Daoy (cell line): Measurements from ENCODE around the gene ADRM1. TPM values are rescaled to one million over a fixed set of nuclear protein-coding genes. Genes with fewer than 3 reads are reported as not detected.

Experiments used
- DNase-seq: peaks from one replicate; pipeline ENCODE4 v3.0.0-alpha.2; 2015; ENCODE audit warnings: low read depth
- total RNA-seq: library from RNA; depleted of rRNA; stranded (reverse); fragments of >200 nt; shearing (Covaris generic); gene quantifications from 2 replicates; pipeline ENCODE4 v1.2.3, GENCODE V29; 2014

ADRM1 gene
- total RNA-seq, 1 experiment from 2014 or later, result 390 TPM

DNA sequence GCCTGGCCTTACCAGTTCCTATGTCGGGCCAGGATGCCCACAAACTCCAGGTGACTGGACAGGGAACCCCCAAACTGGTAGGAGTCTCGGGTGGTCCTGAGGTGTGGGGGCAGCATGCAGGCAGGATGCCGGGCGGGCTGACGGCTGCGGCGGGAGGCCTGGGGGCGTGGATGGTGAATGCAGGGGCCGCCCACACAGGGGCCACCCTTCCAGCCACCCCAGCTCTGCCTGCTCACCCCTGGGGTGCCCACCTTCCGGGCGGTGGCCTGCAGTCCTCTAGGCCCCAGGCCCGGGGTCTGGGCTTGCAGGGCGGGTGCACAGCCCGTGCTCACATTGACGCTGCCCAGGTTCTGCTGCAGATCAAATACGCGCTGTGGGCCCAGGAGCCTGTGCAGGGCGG lies 8.4 kb downstream of the ADRM1 start:
- DNase-seq, result no peak

DNA sequence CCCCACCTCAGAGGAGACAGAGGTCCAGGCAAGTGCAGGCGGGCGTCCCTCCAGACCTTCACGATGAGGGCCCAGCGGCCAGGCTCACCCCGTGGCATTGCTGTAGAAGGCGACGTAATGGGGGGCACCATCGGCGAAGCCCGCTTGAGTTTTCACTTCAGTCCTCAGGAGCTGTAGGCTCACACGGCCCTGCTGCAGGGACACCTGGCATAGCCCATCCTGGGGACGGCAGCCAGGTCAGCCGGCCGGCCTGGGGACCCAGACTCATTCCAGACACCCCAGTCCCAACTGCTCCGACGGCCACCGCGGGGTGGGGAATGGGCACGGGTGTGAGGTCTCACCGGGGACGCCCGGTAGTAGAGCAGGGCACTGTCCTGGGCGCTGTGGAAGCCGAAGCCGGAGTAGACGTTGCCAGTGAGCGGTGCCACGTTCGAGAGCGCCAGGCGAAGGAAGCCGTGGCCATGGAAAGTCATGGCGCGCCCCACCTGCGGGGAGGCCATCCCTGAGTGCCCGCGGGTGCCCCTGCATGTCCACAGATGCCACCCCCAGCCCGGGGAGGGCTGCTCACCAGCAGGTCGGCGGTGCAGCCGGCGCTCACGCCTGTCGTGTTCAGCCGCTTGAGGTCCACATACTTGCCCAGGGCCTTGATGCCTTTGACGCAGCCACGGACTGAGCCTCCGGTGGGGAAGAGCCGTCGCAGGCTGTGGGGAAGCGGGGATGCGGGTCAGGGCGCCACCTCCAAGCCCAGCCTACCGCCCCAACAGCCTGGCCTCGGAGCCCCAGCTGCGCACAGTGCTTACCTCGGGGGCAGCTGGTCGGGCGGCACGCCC lies 9.2 kb downstream of the ADRM1 start:
- no peak for DNase-seq

DNA sequence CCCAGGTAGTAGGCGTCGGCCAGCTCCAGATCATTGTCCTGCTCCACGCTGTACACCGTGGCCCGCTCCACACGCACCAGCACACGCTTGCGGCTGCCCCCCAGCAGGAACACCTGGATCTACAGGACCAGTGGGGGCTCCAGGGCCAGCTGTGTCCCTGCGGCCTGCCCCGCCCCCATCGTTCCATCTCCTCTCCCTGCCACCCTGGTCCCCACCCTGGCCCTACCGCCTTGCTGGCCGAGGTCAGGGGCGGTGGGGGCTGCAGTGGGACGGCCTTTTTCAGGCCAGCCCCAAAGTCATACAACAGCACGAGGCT lies 9.8 kb downstream of the ADRM1 start:
- DNase-seq, result no peak

DNA sequence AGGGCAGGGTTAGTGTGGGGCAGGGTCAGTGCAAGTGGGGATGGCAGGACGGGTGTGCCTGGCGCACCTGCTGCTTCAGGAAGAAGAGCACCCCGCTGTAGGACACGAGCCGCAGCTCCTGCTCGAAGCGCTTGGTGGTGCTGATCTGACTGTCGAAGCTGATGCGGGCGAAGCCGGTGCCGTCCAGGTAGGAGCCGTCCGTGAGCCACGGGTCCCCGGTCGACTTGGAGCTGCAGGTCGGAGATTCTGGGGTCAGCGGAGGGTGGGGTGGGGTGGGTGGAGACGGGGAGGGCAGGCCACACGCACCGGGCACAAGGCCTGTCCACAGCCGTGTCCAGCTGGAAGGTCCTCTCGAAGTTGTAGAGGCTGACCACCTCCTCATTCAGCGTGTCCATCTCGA lies 10.2 kb downstream of the ADRM1 start:
- DNase-seq, result no peak

DNA sequence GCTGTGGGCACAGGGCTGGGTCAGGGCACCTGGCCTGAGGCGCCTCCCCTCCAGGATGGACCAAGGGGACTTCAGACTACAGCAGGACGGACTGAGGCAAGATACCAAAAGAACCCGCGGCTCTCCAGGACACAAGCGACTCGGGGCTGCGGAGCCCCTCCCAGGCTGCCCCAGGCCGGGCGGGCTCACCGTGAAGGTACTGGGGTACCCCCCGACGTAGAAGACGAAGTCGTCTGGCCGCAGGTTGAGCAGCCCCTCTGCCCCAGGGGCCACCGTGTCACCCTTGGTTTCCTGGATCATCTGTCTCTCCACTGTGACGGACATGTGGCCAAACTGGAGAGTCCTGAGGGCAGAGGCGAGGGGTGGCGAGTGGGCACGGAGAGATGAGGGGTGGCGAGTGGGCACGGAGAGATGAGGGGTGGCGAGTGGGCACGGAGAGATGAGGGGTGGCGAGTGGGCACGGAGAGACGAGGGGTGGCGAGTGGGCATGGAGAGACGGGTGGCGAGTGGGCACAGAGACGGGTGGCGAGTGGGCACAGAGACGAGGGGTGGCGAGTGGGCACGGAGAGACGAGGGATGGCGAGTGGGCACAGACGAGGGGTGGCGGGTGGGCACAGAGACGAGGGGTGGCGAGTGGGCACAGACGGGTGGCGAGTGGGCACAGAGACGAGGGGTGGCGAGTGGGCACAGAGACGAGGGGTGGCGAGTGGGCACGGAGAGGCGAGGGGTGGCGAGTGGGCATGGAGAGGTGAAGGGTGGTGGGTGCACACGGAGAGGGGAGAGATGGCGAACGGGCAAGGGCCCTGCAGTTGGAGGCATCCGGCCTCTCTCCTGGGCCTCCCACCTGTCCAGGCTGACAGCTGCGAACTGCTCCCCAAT lies 10.9 kb downstream of the ADRM1 start:
- no peak for DNase-seq

DNA sequence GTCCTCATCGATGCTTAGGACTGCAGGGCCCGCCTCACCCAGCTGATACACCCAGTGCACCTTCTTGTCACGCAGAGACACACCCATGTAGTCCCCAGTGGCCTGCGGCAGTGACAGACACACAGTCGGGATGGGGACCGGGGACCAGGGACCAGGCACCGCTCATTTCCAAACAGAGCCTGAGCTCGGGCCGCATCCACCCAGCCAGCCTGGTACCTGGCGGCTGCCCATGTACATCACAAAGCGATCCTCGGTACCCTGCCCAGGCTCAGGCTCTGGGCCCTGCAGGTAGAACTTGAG lies 11.5 kb downstream of the ADRM1 start:
- DNase-seq, result no peak

DNA sequence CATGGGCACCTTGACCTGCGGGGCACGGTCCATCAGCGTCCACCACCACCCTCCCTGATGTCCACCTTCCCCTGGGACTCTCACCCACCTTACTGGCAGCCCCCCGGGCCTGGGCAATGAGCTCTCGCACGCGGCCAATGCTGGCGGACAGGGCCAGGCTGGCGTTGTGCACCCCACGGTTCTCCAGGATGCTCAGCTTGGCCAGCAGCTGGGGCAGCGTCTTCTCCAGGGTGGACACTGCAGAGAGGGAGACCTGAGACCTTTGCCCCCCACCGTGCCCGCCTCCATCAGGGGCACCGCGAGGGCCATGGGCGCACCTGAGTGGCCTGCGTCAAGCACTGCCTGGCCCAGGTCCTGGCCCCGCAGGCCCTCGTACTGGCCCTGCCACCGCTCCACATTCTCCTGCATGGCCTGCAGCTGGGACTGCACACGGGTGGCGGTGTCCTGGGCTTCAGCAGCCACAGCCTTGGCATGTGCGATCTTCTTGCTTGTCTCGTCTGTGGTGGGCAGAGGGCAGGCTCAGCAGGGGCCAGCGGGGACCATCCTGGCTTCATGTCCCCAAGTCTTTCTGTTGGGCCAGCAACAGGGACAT lies 12.0 kb downstream of the ADRM1 start:
- DNase-seq, result no peak

DNA sequence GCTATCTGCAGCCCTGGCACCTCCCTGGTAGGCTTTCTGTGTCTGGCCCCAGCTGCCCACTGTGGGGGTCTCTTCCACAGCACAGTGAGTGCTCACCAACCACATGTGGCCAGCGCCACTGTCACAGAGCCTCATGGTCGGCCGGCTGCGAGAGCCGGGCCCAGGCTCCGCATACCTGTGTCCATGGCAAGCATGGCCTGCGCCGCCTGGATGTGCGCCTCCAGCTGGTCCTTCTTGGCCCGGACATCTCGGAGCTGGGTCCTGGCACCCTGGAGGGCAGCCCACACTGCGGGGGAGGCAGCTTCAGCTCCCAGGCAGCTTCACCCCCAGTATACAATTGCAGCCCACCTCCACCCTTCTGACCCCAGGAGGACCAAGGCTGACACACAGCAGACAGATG lies 13.0 kb downstream of the ADRM1 start:
- DNase-seq, result no peak

DNA sequence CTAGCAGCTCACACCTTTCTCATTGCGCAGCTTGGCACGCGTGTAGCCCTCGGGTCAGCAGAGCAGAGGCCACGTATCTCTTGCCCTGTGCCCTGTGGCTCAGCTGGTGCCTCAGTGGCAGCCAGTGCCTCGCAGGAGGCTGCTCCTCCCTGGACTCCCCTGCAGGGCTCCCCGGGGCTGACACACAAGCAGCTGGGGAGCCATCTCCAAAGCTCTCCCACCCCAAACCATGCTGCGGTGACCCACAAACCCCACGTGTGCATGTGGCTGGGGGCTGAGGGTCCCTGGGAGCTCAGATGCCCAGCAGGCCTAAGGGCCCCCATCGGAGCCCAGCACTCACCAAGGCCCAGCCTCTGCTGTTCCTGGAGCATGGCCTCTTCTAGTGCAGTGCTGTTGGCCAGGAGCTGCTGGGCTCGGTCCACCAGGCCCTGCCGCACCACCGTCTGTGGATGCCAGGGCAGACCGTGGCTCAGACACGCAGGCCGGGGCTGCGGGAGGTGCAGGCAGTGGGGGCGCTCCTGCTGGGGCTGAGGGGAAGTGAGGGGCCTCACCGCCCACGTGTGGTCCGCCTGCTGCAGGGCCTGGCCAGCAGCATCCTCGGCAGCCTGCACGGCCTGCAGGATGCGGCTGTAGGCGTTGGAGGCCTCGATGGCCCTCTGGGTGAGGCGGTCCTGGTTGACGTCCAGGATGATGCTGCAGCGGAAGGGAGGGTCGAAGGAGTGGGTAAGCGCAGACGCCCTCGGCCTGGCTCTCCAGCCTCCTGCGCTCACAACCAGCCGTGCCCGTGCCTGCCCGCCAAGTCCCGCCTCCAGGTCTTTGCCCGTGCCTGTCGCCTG lies 13.8 kb downstream of the ADRM1 start:
- no peak for DNase-seq

DNA sequence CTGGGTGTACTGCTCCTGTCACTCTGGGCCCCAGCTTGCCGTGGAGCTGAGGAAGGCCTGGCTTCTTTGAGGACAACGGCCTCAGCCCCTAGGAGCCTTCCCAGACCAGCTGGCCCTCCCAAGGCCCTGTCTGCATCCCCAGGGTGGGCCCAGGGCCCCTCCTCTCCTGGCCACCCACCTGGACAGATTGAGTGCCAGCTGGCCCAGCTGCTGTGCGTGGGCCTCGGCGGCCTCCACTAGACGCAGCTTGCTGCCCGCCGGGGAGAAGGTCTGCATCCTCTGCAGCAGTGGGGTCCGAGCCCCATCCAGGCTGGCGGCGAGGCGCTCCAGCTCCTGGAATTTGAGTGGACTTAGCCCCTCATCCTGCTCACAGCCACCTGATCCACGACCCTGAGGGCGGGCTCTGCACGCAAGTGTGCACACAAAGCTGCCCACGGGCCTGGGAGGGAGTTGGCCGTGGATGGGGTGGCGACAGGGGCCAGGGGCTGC lies 14.4 kb downstream of the ADRM1 start:
- DNase-seq, result no peak

DNA sequence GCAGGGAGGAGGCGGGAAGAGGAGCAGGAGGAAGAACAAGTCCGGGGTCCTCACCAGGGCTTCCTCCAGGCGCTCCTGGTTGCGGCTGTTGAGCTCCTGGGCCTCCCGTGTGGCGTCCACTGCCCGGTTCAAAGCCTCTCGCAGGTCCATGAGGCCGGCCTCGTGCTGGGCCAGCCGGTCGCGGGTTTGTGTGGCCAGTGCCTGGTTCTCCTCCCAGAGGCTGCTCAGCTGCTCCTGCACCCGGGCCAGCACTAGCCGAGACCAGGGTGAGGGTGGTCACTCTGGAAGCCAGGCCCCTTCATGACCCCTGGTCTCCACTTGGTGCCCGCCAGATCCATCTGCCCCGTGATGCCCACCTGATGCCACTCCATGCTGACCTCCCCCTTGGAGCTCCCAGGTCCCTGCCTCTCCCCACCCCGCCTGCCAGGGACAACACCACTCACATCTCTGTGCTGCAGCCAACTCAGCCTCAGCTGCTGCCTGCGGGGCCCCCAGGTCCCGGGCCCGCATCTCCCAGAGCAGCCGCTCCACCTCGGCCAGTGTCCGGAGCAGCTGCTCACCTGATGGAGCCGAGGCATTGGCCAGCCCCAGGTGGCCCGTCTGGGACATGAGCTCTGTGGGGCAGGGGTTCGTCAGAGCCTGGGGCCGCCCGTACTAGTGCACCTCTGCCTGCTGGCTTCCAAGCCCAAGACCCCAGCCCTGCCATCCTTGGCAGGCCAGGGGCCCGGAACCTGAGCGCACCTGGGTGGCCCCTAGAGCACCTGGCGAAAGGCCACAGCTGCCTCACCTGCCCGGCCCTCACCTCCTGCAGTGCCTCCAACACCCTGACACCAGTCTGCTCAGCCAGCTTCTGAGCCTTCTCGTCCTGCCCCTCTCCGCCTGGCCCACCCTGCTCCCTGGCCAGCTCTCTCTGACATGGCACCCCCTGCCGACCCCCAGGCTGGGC lies 15.9 kb downstream of the ADRM1 start:
- no peak for DNase-seq

DNA sequence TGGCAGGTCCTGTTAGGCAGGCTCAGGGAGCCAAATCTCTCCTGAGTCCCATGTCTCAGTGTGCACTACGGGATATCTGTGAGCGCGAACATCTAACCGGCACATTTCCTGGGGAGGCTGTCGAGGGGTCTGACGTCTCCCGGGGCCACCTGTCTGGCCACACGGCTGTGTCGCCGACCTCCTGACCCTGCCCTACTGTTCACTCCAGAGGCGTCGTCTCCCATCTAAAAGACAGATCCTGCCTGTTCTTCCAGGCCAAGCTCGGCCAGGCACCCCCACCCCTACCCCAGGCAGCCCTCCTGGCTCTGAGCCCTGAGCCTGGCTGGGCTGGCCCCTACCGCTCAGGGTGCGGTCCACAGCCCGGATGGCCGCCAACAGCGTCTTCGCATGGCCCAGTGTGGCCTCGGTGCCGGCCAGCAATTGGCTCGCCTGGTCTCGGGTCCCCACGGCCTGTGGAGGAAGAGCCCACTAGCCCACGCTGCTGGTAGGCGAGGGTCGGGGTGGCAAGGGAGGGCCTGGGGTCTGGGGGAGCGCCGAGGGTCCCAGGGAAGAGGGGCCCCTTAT lies 16.6 kb downstream of the ADRM1 start:
- no peak for DNase-seq

DNA sequence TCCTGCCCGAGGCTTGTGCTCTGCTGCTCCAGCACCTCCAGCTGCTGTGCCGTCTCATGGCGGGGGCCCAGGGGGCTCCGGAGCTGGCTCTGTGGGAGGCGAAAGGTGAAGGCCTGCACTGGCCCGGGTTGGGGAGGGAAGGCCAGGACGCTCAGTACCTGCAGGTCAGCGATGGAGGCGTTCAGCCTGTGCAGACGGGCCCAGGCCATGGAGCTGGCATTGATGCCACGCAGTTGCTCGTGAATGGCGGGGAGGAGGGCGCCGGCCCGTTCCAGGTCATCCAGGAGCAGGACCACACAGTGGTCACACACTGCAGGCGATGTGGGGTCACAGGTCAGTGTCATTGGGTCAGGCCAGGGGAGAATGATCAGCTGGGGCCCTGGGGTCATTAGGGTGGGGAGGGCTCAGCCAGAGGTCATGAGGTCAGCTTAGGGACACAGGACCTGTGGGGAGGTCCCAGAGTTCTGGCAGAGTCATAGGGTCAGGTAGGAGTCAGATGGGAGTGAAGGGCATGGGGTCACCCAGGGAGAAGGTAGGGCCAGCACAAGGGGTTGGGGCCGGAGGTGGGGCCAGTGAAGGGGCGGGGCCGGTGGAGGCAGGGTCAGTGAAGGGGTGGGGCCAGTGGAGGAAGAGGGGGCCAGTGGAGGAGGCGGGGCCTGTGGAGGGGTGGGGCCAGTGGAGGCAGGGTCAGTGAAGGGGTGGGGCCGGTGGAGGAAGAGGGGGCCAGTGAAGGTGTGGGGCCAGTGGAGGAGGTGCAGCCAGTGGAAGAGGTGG lies 18.0 kb downstream of the ADRM1 start:
- peak; percentile 33 for DNase-seq

DNA sequence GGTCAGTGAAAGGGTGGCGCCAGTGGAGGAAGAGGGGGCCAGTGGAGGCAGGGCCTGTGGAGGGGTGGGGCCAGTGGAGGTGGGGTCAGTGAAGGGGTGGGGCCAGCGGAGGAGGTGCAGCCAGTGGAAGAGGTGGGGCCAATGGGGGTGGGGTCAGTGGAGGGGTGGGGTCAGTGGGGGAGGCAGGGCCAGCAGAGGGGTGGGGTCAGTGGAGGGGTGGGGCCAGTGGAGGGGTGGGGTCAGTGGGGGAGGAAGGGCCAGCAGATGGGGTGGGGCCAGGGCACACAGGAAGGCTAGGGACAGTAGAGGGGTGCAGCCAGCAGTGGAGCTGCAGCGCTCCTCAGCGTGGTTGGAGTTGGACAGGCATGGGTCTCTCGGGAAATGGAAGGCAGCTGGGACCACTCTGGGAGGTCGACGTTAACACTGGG lies 18.7 kb downstream of the ADRM1 start:
- no peak for DNase-seq

DNA sequence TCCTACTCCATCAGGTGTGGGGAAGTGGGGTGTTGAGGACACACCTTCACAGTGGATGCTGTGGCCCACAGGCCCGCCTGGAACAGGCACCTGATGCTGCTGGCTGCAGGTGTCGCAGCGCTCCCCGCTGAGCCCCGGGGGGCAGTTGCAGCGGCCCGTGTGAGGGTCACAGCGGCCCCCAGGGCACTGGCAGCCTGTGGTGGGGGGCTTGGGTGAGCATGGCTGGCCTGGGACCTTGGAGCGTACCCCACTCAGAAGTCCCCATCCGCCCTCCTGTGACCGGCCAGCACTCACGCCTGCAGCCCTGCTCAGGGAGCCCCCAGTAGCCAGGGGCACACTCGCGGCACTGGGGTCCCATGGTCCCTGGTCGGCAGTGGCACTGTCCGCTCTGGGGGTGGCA lies 19.2 kb downstream of the ADRM1 start:
- no peak for DNase-seq

DNA sequence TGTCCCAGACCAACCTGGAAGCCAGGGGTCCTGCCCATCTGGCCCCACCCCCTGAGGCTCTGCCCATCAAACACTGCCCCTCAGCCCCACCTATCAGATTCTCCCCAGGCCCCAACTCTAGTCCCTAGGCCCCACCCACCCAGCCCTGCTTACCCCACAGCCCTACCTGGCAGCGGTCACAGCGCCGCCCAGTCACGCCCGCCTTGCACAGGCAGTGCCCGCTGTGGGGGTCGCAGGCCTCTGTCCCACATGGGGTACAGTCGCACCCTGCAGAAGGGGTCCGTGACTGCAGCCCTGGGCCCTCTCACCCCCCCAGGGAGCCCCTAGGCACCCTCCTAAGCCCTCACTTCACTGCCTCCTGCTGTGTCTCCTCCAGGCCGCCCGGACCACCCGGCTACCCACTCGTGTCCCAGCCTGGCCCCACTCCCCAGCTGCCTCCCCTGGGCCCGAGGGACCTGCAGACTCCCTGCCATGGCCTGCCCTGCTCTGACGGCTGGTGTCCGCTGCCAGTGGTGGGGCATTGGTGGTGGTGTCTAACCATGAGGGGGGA lies 19.8 kb downstream of the ADRM1 start:
- no peak for DNase-seq

DNA sequence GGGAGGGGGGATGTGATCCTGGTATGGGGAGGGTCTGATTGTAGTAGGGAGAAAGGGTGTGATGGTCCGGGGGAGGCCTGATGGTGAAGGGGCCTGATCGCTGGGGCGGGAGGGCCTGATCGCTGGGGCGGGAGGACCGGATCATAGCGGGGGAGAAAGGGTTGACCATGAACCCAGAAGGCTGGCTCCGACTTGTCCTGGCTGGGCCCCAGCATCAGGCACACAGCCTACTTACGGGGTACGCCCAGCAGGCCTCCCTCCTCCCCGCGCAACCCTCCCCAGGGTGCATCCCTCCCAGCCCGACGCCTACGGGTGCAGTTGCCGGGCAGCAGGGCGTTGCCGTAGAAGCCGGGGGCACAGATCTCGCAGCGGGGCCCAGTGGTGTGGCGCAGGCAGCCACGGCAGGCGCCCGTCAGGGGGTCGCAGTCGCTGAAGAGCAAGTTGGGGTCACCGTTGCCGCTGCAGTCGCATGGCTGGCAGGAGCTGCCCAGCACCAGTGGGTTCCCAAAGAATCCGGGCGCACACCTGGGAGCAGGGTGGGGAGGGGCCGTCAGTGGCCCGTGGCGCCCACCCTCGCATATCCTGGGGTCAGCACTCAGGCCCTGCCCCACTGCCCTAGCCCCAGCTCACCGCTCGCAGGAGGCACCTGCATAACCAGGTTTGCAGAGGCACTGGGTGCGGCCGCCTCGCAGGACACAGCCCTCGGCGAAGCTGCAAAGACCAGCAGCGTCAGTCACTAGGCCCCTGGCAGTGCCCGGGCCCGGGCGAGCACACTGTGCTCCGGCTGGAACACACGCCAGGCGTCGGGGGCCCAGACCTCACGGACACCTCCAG lies 20.6 kb downstream of the ADRM1 start:
- no peak for DNase-seq
